Measurements from ENCODE around the gene FYN. TPM values are rescaled to one million over a fixed set of nuclear protein-coding genes. Genes with fewer than 3 reads are reported as not detected.

The FYN gene
- polyA plus RNA-seq, 4 donors: 17.9 to 33.8 (median 24.8) TPM

- H3K36me3 ChIP-seq (ENCODE audit: control insufficient read depth in 3 of 3, insufficient read depth in 2 of 3, low read depth in 1 of 3, low read length in 3 of 3): no peaks in the 10 kb centered on the region
- no peaks in the 10 kb centered on the region for H3K9me3 ChIP-seq (ENCODE audit: control insufficient read depth in 2 of 2, insufficient read depth in 1 of 2, low read depth in 1 of 2, low read length in 1 of 2)
- DNase-seq: no peak
- no peak overlapping the region for H3K4me3 ChIP-seq (ENCODE audit: low read depth in 1 of 3, low read length in 3 of 3)
- FAIRE-seq: no peak
- no peaks in the 10 kb centered on the region for H3K27me3 ChIP-seq (ENCODE audit: control insufficient read depth in 3 of 3, insufficient read depth in 3 of 3, low read length in 3 of 3)
- 88 to 91% (median 90%) methylated on average over 1 of the region's 1 CpG for WGBS, 3 donors
- no peak overlapping the region for H3K27ac ChIP-seq (ENCODE audit: low read depth in 1 of 3, low read length in 2 of 3)
- peaks cover 0 to 6% (median 2%) of the 10 kb centered on the region in 3 donors for H3K4me1 ChIP-seq (ENCODE audit: control insufficient read depth in 3 of 3, insufficient read depth in 2 of 3, low read depth in 1 of 3, low read length in 2 of 3)
Measured at GRCh38 chr6:111855753-111856152, 17.5 kb downstream of the FYN start.

- Histone ChIP-seq H3K36me3 (ENCODE audit: control insufficient read depth in 3 of 3, insufficient read depth in 2 of 3, low read depth in 1 of 3, low read length in 3 of 3) (no peaks in the 10 kb centered on the region), H3K27ac (ENCODE audit: low read depth in 1 of 3, low read length in 2 of 3) (no peak overlapping the region), H3K9me3 (ENCODE audit: control insufficient read depth in 2 of 2, insufficient read depth in 1 of 2, low read depth in 1 of 2, low read length in 1 of 2) (no peaks in the 10 kb centered on the region), H3K4me3 (ENCODE audit: low read depth in 1 of 3, low read length in 3 of 3) (no peak overlapping the region), H3K27me3 (ENCODE audit: control insufficient read depth in 3 of 3, insufficient read depth in 3 of 3, low read length in 3 of 3) (no peaks in the 10 kb centered on the region), H3K4me1 (ENCODE audit: control insufficient read depth in 3 of 3, insufficient read depth in 2 of 3, low read depth in 1 of 3, low read length in 2 of 3) (peaks cover 0 to 7% (median 2%) of the 10 kb centered on the region in 3 donors)
- FAIRE-seq (no peak), DNase-seq (no peak)
- 66 to 72% (median 67%) methylated on average over 2 of the region's 2 CpGs for WGBS, 3 donors
Measured at GRCh38 chr6:111854683-111855082, 18.6 kb downstream of the FYN start.

- Histone ChIP-seq H3K4me3 (ENCODE audit: low read depth in 1 of 3, low read length in 3 of 3) (no peak overlapping the region), H3K9me3 (ENCODE audit: control insufficient read depth in 2 of 2, insufficient read depth in 1 of 2, low read depth in 1 of 2, low read length in 1 of 2) (no peaks in the 10 kb centered on the region), H3K36me3 (ENCODE audit: control insufficient read depth in 3 of 3, insufficient read depth in 2 of 3, low read depth in 1 of 3, low read length in 3 of 3) (no peaks in the 10 kb centered on the region), H3K27me3 (ENCODE audit: control insufficient read depth in 3 of 3, insufficient read depth in 3 of 3, low read length in 3 of 3) (no peaks in the 10 kb centered on the region), H3K4me1 (ENCODE audit: control insufficient read depth in 3 of 3, insufficient read depth in 2 of 3, low read depth in 1 of 3, low read length in 2 of 3) (peaks cover 0 to 7% (median 2%) of the 10 kb centered on the region in 3 donors), H3K27ac (ENCODE audit: low read depth in 1 of 3, low read length in 2 of 3) (no peak overlapping the region)
- FAIRE-seq: no peak
- DNase-seq: no peak
- WGBS, 3 donors: 28 to 53% (median 42%) methylated on average over 2 of the region's 2 CpGs
Measured at GRCh38 chr6:111852725-111853124, 20.5 kb downstream of the FYN start.

- 65 to 84% (median 70%) methylated on average over 10 of the region's 10 CpGs for WGBS, 3 donors
- DNase-seq (no peak), FAIRE-seq (no peak)
- H3K36me3 ChIP-seq (ENCODE audit: control insufficient read depth in 3 of 3, insufficient read depth in 2 of 3, low read depth in 1 of 3, low read length in 3 of 3): no peaks in the 10 kb centered on the region
- H3K27me3 ChIP-seq (ENCODE audit: control insufficient read depth in 3 of 3, insufficient read depth in 3 of 3, low read length in 3 of 3): no peaks in the 10 kb centered on the region
- peaks cover 2 to 9% (median 5%) of the 10 kb centered on the region in 3 donors for H3K4me1 ChIP-seq (ENCODE audit: control insufficient read depth in 3 of 3, insufficient read depth in 2 of 3, low read depth in 1 of 3, low read length in 2 of 3)
- no peak overlapping the region for H3K27ac ChIP-seq (ENCODE audit: low read depth in 1 of 3, low read length in 2 of 3)
- no peak overlapping the region for H3K4me3 ChIP-seq (ENCODE audit: low read depth in 1 of 3, low read length in 3 of 3)
- no peaks in the 10 kb centered on the region for H3K9me3 ChIP-seq (ENCODE audit: control insufficient read depth in 2 of 2, insufficient read depth in 1 of 2, low read depth in 1 of 2, low read length in 1 of 2)
Measured at GRCh38 chr6:111850295-111850937, 22.8 kb downstream of the FYN start.

GRCh38 chr6:111849298-111849697, 24.0 kb downstream of the FYN start:
- WGBS, 3 donors: 82 to 88% (median 85%) methylated on average over 5 of the region's 5 CpGs
- no peaks in the 10 kb centered on the region for H3K27me3 ChIP-seq (ENCODE audit: control insufficient read depth in 3 of 3, insufficient read depth in 3 of 3, low read length in 3 of 3)
- no peaks in the 10 kb centered on the region for H3K9me3 ChIP-seq (ENCODE audit: control insufficient read depth in 2 of 2, insufficient read depth in 1 of 2, low read depth in 1 of 2, low read length in 1 of 2)
- H3K4me1 ChIP-seq (ENCODE audit: control insufficient read depth in 3 of 3, insufficient read depth in 2 of 3, low read depth in 1 of 3, low read length in 2 of 3): peaks cover 2 to 15% (median 10%) of the 10 kb centered on the region in 3 donors
- no peak overlapping the region for H3K4me3 ChIP-seq (ENCODE audit: low read depth in 1 of 3, low read length in 3 of 3)
- FAIRE-seq (no peak), DNase-seq (no peak)
- H3K36me3 ChIP-seq (ENCODE audit: control insufficient read depth in 3 of 3, insufficient read depth in 2 of 3, low read depth in 1 of 3, low read length in 3 of 3): peaks cover 0 to 3% (median 0%) of the 10 kb centered on the region in 3 donors
- no peak overlapping the region for H3K27ac ChIP-seq (ENCODE audit: low read depth in 1 of 3, low read length in 2 of 3)

DNA sequence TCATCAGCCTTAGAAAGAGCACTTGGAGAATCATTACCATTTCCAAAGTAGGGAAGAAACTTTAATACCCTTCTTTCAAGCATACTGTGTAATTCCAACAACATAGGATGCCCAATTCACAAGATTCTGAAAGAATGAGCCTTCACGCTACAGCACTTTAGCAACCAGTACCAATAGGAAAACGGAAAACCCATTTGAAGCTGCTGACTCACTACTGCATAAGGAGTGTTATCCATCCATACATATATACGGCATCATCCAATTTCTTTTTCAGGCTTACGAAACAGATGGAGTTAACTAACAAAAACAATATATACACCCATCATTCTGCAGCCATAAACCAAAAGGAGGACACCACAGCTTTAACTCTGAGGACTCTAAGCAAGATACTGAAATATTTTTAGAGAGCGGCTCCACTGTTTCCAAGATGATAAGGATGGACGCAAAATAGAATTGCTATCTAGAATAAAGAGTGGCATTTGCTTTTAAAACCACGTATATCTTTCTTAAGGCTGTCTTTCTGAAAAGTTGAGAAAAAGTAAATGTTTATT, 24.9 kb downstream of the FYN start:
- DNase-seq: no peak
- WGBS, 3 donors: 88 to 89% (median 89%) methylated on average over 7 of the region's 7 CpGs
- H3K36me3 ChIP-seq (ENCODE audit: control insufficient read depth in 3 of 3, insufficient read depth in 2 of 3, low read depth in 1 of 3, low read length in 3 of 3): peaks cover 0 to 3% (median 0%) of the 10 kb centered on the region in 3 donors
- FAIRE-seq: no peak
- no peak overlapping the region for H3K4me3 ChIP-seq (ENCODE audit: low read depth in 1 of 3, low read length in 3 of 3)
- H3K9me3 ChIP-seq (ENCODE audit: control insufficient read depth in 2 of 2, insufficient read depth in 1 of 2, low read depth in 1 of 2, low read length in 1 of 2): no peaks in the 10 kb centered on the region
- no peak overlapping the region for H3K27ac ChIP-seq (ENCODE audit: low read depth in 1 of 3, low read length in 2 of 3)
- no peaks in the 10 kb centered on the region for H3K27me3 ChIP-seq (ENCODE audit: control insufficient read depth in 3 of 3, insufficient read depth in 3 of 3, low read length in 3 of 3)
- peaks cover 2 to 15% (median 13%) of the 10 kb centered on the region in 3 donors for H3K4me1 ChIP-seq (ENCODE audit: control insufficient read depth in 3 of 3, insufficient read depth in 2 of 3, low read depth in 1 of 3, low read length in 2 of 3)

DNA sequence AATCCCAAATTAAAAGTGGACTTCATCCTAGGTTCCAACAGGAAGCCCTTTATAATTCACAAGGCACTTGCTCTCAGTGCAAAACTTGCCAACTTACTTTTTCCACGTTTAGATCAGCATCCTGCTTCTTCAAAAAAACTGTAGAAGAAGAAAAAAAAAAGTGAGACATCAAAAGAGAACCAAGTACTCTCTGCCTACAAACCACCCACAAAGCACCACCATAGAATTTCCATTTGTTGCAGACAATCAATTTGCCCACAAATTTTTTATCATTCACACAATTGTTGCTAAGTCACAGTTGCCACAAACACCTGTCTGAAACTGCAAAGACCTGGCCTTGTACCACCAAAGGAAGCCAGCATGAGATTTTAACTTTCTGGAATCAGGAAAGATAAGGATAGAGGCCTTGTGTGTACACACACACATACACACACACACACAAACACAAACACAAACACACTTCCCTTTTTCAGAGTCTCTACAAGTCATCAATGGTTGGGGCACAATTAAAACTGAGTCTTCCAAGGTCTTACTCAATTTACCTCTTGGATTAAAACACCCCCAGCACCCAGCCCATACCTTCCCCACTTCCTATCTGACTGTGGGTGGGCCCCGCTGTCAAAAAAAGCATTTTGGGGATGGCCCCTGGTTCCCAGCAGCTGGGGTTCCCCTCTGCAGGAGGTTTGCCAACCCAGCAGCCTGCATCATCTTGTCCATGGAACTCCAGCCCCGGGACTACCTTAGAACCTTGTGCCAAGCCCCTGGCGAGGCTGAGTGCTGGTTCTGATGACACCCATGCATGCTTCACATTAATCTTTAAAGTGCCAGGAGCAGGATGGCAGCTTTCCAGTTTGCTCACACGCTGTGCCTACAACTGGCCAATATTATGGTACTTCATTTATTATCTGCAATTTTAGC, 26.5 kb downstream of the FYN start:
- H3K4me3 ChIP-seq (ENCODE audit: low read depth in 1 of 3, low read length in 3 of 3): no peak overlapping the region
- FAIRE-seq (no peak), DNase-seq (no peak)
- no peaks in the 10 kb centered on the region for H3K9me3 ChIP-seq (ENCODE audit: control insufficient read depth in 2 of 2, insufficient read depth in 1 of 2, low read depth in 1 of 2, low read length in 1 of 2)
- 50 to 57% (median 53%) methylated on average over 5 of the region's 5 CpGs for WGBS, 3 donors
- peaks cover 2 to 18% (median 12%) of the 10 kb centered on the region in 3 donors for H3K4me1 ChIP-seq (ENCODE audit: control insufficient read depth in 3 of 3, insufficient read depth in 2 of 3, low read depth in 1 of 3, low read length in 2 of 3)
- H3K27me3 ChIP-seq (ENCODE audit: control insufficient read depth in 3 of 3, insufficient read depth in 3 of 3, low read length in 3 of 3): no peaks in the 10 kb centered on the region
- peaks cover 0 to 3% (median 0%) of the 10 kb centered on the region in 3 donors for H3K36me3 ChIP-seq (ENCODE audit: control insufficient read depth in 3 of 3, insufficient read depth in 2 of 3, low read depth in 1 of 3, low read length in 3 of 3)
- no peak overlapping the region for H3K27ac ChIP-seq (ENCODE audit: low read depth in 1 of 3, low read length in 2 of 3)

GRCh38 chr6:111846066-111846465, 27.2 kb downstream of the FYN start:
- H3K4me1 ChIP-seq (ENCODE audit: control insufficient read depth in 3 of 3, insufficient read depth in 2 of 3, low read depth in 1 of 3, low read length in 2 of 3): peaks cover 2 to 18% (median 11%) of the 10 kb centered on the region in 3 donors
- WGBS, 3 donors: 57 to 70% (median 60%) methylated on average over 4 of the region's 4 CpGs
- no peak for DNase-seq
- H3K9me3 ChIP-seq (ENCODE audit: control insufficient read depth in 2 of 2, insufficient read depth in 1 of 2, low read depth in 1 of 2, low read length in 1 of 2): no peaks in the 10 kb centered on the region
- no peak for FAIRE-seq
- no peak overlapping the region for H3K4me3 ChIP-seq (ENCODE audit: low read depth in 1 of 3, low read length in 3 of 3)
- peaks cover 0 to 3% (median 0%) of the 10 kb centered on the region in 3 donors for H3K36me3 ChIP-seq (ENCODE audit: control insufficient read depth in 3 of 3, insufficient read depth in 2 of 3, low read depth in 1 of 3, low read length in 3 of 3)
- H3K27ac ChIP-seq (ENCODE audit: low read depth in 1 of 3, low read length in 2 of 3): no peak overlapping the region
- H3K27me3 ChIP-seq (ENCODE audit: control insufficient read depth in 3 of 3, insufficient read depth in 3 of 3, low read length in 3 of 3): no peaks in the 10 kb centered on the region
